Dedifferentiated amniotic fluid mesenchymal stem cell (primary cell): ENCODE results near the gene TMEM175.

Source experiments
- DNase-seq: peaks from one replicate; pipeline ENCODE4 v3.0.0-alpha.2; 2016; ENCODE audit errors: extremely low spot score

The TMEM175 gene

DNA sequence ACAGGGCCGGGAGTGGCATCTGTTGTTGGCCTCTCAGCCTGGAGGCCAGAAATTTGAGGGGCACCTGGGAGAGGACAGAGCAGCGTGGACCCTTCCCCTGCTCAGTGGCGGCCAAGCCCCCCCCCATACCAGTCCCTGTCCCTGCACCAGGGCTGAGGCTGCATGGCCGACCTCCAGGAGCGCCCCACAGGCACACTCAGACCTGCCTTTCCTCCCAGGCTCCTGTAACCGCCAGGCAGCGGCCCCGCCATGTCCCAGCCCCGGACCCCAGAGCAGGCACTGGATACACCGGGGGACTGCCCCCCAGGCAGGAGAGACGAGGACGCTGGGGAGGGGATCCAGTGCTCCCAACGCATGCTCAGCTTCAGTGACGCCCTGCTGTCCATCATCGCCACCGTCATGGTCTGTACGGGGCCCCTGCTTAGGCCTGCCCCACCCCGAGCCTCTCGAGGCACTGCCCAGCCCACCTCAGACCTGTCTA is 15.3 kb downstream of the TMEM175 start:
- DNase-seq: no peak

DNA sequence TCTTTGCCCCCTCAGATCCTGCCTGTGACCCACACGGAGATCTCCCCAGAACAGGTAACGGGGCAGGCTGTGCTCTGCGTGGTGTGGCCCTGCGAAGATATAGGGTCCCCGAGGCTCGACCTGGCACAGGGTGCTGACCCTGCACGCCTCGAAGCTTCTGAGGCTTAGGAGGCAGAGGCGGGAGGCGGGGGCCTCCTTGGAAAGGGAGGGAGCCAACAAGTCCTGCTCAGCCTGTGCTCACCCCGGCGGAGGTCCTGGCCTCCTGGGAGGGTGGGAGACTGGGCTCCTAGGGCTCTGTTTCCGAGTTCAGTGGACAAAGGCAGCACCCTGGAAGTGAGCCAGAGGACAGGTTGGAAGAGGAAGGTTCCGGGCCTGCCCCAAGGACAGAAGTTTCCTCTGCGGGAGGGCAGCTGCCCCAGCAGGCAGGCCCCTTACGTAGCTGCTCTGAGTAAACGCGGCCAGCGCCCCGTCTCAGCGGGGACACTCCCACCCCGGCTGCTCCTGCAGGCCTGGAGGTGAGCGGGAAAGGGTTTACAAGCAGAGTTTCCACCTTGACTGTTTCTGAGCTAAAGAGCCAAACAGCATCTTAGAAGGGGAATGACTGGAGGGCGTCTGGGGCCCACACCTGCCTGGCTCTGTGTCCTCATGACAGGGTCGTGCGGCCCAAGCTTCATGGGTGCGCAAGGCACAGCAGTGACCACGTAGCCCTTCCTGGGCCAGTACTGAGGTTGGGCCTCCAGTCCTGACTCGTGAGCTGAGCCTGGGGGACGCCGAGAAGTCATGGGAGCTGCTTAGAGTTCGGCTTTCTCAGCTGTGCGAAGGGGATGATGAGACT is 16.1 kb downstream of the TMEM175 start:
- no peak for DNase-seq

DNA sequence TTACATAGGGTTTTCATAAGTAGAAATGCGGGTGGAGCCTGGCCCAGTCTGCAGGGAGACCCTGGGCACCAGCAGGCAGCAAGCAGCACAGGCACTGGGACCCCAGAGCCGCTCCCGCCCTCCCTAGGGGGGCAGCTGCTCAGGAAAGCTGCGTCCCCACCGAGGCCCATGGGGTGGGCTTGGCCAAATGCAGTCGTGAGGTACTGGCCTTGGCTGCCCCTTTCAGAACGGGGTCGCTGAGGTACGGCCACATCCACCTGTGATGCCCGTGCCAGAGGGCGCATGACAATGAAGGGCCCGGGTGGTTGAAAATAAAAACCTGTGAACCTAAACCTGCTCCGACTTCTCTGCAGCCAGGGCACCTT is 16.7 kb downstream of the TMEM175 start:
- no peak for DNase-seq

DNA sequence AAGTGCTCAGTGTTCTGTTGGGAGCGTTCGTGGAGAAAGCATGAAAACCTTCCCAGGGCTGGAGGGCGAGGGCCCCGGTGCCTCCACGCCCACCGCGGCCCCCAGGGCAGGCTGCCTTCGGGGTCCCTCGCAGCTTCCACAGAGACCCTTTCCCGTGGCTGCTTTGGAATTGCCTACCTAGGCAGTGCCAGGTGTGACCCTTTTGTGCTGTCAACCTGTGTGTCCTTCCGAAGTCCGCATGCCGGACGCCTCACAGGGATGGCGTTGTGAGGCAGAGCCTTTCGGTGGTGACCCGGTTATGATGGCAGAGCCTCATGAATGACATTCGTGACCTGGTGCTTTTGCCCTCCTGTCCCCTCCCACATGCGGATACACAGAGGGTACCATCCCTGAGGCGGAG is 17.4 kb downstream of the TMEM175 start:
- no peak for DNase-seq

DNA sequence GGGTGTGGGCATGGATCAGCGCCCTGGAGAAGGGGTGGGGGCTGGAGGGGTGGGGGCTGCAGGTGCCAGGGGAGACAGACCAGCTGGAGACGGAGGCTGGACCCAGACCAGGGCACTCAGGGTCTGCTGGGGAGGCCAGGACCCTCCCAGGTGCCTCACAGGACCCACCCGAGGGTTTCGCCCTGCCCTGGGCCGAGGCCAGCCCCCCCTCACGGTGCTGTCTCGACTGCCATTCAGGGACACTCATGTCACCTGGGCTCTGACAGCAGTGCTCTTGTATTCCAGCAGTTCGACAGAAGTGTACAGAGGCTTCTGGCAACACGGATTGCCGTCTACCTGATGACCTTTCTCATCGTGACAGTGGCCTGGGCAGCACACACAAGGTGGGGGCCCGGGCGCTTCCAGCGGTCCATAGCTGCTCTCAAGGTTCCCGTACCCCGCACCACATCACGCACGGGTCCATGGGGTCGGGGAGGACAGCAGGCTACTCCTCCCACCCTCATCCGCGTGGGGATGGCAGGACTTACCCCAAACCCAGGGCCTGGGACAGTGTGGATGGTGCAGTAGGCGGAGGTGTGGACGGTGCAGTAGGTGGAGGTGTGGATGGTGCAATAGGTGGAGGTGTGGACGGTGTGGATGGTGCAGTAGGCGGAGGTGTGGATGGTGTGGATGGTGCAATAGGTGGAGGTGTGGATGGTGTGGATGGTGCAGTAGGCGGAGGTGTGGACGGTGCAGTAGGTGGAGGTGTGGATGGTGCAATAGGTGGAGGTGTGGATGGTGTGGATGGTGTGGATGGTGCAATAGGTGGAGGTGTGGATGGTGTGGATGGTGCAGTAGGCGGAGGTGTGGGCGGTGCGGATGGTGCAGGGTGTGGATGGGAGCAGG is 18.1 kb downstream of the TMEM175 start:
- no peak for DNase-seq

DNA sequence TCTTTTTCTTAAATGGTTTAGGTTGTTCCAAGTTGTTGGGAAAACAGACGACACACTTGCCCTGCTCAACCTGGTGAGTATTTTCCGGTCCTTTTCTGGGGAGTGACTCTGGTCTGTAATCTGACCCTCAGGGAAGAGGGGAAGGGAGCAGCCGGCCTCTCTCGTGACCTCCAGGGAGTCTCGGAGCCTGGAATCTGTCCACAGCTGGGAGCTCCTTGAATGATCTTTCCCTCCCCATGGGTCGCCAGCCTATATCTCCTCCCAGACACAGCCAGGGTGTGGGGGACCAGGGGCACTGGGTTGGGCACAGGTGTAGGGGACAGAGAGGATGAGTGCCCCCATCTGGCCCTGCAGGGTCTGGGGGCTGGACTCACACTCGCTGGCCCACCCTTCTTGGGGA is 18.9 kb downstream of the TMEM175 start:
- DNase-seq: no peak

DNA sequence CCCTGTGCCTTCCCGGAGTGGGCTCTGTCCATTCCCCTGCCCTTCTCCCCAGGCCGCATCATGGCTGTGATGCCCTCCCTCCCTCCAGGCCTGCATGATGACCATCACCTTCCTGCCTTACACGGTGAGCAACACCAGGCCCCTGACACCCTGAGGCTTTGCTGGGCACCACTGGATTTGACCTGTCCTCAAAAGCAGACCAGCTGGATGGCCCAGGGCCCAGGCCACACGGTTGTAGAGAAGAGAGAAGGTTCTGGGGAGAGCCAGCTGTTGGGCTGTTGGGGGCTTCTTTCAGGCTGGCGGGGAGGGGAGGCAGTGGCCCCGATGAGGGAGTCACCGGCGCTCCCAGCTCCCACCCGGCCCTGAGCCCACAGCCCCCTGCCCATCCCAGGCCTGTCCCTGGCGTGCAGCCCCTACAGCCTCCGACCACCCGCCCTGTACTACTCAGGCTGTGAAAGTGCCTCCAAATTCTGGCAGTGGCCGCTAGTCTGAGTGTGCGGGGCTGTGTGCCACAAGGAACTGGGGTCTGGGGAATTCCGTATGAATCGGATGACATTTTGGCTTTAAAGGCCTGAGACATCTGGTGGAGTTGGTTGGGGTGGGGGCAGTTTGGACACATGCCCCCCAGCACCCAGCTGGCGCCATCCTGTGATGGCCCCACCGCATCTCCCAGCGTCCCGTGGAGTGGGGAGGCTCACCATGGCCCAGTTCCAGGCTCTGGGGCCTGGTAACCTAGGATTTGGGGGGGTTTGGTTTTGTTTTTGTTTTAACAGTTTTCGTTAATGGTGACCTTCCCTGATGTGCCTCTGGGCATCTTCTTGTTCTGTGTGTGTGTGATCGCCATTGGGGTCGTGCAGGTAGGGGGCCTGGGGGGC is 19.6 kb downstream of the TMEM175 start:
- DNase-seq: no peak

DNA sequence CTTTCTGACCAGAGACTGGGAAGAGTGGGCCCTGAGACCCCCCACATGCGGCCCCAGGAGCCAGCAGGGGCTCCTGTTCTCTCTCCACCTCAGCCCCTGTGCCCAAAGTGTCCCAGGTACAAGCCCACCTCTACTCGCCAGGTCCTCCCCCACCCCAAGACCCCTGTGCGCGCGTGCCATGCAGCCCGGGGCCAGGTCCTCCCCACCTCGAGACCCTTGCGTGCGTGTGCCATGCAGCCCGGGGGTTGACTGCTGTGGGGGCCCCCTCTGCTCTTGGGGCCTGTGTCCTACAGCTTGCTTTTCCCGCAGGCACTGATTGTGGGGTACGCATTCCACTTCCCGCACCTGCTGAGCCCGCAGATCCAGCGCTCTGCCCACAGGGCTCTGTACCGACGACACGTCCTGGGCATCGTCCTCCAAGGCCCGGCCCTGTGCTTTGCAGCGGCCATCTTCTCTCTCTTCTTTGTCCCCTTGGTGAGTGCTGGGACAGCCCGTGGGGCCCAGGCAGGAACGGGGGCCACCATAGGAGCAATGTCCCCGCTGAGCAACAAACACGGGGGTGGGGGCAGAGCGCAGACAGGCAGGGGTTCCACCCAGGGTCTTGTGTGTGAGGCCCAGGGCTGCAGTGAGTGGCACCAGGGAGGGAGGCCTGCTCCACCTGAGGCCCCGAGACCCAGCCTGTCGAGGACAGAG is 20.8 kb downstream of the TMEM175 start:
- no peak for DNase-seq

DNA sequence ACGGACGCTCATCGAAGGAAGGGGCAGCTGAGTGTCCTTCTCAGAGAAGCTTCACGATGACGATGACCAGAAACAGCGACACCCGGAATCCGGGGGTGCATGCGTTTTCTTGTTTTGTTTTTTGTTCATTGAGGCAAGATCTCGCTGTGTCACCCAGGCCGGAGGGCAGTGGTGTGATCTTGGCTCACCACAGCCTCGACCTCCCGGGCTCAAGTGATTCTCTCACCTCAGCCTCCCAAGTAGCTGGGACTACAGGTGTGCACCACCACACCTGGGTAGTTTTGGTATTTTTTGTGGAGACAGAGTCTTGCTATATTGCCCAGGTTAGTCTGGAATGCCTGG is 21.3 kb downstream of the TMEM175 start:
- no peak for DNase-seq

DNA sequence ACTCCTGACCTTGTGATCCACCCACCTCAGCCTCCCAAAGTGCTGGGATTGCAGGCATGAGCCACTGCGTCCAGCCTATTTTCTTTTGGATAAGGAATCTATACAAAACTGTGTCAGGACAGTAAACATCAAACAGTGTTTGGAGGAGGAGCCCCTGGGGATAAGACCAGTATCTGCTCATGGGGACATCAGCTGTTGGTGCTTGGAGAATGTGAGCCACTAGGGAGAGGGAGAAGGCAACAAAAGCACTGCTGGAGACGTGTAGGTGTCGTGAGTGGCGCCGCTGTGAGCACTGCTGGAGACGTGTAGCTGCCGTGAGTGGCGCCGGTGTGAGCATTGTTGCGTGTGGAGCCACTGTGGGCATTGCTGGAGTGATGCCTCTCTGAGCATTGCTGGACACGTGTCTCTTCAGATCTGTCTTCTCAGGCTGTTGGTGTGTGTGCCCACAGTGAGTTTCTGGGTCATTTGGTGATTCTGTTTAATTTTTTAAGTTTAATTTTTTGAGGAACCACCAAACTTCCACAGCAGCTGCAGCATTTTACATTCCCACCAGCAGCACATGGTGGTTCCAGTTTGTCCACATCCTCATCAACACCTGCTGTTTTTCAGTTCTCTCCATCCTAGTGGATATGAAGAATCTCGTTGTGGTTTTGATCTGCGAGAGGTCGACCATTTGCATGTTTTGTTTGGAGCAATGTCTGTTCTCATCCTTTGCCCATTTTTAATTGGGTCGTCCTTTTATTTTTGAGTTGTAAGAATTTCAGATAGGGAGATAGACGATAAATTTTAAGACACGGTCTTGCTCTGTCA is 22.2 kb downstream of the TMEM175 start:
- no peak for DNase-seq

DNA sequence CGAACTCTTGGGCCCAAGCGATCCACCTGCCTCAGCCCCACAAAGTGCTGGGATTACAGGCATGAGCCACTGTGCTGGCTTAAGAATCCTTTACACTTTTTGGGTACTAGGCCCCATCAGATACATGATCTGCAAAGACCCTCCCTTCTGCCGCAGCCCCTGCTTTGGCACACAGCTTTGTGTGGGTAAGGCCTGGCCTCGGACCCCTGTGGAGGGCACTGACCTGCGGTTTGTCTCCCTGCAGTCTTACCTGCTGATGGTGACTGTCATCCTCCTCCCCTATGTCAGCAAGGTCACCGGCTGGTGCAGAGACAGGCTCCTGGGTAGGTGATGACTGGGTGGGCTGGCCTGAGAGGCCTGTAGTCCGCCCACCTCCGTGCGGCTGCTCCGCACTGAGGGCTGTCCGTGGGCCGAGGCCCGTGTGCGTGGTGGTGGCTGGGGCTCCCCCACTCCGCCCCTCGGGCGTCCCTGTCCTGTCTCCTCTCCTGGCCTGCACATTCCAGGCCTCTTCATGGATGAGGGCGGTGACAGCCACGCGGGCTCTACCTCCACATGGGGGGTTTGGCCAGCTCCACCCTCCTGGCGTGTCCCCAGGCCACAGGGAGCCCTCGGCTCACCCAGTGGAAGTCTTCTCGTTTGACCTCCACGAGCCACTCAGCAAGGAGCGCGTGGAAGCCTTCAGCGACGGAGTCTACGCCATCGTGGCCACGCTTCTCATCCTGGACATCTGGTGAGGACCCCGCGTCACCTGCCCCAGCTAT is 23.1 kb downstream of the TMEM175 start:
- DNase-seq: no peak

DNA sequence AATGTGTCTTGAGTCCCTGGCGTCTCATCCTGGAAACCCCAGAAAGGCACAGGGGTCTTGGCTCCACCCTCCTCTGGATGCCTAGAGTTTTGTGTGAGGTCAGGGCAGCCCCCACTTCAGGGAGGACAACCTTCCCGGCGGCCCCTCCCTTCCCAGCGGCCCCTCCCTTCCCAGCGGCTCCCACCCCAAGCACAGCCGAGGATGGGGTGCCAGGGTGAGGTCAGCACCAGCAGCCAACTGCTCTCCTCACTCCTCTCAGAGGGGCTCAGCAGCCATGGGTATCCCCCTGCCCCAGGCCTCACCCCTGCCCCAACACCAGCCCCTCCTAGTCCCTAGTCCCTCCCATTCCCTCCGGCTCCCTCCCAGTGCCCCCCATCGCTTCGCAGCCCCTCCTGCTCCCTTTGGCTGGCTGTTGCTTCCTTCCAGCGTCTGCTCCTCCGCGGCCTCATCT is 23.7 kb downstream of the TMEM175 start:
- DNase-seq: no peak

DNA sequence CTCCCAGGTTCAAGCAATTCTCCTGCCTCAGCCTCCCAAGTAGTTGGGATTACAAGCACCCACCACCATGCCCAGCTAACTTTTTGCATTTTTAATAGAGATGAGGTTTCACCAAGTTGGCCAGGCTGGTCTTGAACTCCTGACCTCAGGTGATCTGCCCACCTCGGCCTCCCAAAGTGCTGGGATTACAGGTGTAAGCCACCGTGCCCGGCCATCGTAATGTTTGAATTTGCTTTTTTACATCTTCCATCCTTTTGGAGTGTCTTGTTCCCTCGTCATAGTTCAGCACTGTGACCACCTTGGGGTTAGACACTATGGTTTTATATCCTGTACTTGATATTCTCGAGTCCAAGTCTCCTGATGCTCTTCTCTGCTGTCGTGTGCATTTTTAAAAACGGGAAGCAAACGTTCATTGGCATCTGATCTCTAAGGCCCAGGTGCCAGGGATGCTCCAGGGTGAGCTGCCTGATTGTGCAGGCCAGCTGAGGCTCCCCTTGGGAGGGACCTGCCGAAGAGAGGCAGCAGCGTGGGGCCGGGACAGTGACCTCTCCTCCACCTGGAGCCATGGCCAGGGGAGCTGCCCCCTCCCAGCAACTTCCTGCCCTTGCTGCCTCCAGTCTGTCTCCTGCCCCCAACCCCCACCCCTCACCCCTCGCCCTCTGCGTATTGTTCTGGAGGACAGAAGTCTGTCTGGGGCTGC is 24.4 kb downstream of the TMEM175 start:
- DNase-seq: no peak

DNA sequence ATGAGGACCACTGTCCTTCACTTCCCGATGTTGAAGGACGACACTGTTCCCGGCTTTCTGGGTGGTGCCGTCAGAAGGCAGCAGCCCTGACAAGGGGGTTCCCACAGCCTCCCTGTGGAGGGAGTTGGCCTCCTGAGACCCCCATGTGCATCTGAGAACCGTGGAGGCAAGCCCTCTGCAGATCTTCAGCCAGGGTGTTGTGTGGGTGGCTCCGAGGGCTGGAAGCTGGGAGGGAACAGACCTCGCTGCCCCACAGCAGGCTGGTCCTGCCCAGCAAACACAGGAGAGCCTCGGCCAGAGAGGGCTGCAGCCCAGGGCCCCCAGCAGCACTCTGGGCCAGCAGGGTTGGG is 24.9 kb downstream of the TMEM175 start:
- no peak for DNase-seq

DNA sequence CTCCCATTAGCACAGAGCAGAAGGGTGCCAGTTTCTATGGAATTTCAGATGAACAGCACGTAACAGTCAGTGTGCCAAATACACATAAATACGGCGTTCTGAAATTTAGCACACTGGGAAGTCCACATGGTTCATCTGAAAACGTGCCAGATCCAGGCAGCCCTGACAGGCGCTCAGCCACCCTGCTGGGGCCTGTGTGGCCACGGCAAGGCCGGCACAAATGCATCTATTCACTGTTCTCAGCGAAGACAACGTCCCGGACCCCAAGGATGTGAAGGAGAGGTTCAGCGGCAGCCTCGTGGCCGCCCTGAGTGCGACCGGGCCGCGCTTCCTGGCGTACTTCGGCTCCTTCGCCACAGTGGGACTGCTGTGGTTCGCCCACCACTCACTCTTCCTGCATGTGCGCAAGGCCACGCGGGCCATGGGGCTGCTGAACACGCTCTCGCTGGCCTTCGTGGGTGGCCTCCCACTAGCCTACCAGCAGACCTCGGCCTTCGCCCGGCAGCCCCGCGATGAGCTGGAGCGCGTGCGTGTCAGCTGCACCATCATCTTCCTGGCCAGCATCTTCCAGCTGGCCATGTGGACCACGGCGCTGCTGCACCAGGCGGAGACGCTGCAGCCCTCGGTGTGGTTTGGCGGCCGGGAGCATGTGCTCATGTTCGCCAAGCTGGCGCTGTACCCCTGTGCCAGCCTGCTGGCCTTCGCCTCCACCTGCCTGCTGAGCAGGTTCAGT is 25.5 kb downstream of the TMEM175 start:
- no peak for DNase-seq

DNA sequence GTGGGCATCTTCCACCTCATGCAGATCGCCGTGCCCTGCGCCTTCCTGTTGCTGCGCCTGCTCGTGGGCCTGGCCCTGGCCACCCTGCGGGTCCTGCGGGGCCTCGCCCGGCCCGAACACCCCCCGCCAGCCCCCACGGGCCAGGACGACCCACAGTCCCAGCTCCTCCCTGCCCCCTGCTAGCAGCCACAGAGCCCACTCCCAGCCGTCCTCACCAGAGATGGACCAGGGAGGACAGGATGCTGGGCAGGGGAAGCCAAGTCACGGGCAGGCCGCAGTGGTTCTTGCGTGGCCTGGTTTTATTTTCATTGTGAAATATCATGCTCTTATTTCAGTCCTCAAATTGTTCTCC is 26.0 kb downstream of the TMEM175 start:
- no peak for DNase-seq

DNA sequence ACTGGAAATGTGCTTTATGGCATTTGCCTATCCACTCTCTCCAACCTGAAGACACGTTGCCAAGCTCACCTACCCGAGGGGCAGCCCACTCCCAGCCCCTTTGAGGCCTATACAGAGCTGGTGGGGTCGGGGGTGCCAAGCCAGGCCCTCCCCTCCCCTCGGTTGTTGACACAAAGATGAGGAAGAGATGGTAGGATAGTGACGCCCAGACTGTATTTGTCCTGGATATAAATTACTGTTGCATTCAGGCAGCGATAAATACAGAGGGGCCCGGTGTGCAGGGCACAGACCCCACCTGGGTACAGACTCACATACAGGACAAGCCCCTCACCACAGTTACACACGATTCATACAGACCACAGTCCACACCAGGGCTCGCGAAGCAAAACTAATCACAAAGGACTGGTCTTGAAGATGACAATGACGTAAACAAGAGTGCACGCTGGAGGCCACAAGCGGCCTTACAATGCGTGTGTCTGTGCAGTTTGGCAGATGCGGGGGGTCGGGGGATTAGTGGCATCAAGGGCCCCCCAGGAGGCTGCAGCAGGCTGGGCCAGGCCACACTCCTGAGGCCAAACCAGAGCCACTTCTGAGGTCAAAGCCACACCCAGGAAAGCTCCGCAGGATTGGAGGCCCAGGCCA is 26.6 kb downstream of the TMEM175 start:
- DNase-seq: no peak
